ENCODE measurements around the gene DGCR2.

DNA sequence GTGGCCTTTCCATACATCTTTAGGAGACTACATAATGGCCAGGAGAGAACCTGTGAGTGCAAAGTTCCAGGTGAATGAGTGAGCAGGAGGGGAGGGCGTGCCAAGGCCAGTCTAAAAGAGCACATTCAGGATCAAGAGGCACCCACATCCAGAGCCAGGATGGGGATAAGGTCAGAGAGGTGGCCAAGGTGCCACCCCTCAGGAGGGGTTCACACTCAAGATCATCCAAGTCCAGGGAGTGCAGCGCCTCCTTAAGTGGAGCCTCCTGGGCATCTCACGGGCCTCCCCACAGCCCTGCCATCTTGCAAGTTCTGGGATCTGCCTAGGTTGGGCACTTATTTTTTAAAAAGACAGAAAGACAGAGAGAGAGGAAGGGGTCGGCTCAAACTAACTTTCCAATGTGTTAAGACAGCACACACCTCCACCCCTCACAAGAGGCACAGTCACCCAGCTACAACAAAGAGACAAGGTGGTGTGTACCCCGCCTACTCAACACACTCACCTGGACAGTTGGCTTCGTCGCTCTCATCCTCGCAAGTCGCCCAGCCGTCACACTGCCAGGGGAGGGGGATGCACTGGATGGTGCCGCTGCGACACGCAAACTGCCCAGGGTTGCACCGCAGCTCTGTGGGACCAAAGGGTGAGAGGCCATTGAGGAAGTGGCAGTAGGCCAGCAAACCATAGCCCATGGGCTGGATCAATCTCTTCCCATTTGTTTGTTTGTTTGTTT, 33.2 kb downstream of the DGCR2 start:
- TF ChIP-seq, protein P1, sequence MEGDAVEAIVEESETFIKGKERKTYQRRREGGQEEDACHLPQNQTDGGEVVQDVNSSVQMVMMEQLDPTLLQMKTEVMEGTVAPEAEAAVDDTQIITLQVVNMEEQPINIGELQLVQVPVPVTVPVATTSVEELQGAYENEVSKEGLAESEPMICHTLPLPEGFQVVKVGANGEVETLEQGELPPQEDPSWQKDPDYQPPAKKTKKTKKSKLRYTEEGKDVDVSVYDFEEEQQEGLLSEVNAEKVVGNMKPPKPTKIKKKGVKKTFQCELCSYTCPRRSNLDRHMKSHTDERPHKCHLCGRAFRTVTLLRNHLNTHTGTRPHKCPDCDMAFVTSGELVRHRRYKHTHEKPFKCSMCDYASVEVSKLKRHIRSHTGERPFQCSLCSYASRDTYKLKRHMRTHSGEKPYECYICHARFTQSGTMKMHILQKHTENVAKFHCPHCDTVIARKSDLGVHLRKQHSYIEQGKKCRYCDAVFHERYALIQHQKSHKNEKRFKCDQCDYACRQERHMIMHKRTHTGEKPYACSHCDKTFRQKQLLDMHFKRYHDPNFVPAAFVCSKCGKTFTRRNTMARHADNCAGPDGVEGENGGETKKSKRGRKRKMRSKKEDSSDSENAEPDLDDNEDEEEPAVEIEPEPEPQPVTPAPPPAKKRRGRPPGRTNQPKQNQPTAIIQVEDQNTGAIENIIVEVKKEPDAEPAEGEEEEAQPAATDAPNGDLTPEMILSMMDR (IDR thresholded peaks at IDR 0.05): no peak
- no peak for TF ChIP-seq POLR2A (IDR thresholded peaks at IDR 0.05)
